GM19023 (cell line): ENCODE measurements around the gene SGCE.
"Not testable (repeated sequence)": the region's sequence is repeated elsewhere in the genome, so short reads cannot be mapped to it uniquely, and the experiment has no call there.

Experiments
- ATAC-seq: cut with Tn5 transposase; IDR thresholded peaks from one replicate; pipeline ENCODE4 v1.9.1; 2021; ENCODE audit warnings: mild to moderate bottlenecking, moderate library complexity; ENCODE audit not compliant: unreplicated experiment

SGCE gene, protein sequence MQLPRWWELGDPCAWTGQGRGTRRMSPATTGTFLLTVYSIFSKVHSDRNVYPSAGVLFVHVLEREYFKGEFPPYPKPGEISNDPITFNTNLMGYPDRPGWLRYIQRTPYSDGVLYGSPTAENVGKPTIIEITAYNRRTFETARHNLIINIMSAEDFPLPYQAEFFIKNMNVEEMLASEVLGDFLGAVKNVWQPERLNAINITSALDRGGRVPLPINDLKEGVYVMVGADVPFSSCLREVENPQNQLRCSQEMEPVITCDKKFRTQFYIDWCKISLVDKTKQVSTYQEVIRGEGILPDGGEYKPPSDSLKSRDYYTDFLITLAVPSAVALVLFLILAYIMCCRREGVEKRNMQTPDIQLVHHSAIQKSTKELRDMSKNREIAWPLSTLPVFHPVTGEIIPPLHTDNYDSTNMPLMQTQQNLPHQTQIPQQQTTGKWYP

DNA sequence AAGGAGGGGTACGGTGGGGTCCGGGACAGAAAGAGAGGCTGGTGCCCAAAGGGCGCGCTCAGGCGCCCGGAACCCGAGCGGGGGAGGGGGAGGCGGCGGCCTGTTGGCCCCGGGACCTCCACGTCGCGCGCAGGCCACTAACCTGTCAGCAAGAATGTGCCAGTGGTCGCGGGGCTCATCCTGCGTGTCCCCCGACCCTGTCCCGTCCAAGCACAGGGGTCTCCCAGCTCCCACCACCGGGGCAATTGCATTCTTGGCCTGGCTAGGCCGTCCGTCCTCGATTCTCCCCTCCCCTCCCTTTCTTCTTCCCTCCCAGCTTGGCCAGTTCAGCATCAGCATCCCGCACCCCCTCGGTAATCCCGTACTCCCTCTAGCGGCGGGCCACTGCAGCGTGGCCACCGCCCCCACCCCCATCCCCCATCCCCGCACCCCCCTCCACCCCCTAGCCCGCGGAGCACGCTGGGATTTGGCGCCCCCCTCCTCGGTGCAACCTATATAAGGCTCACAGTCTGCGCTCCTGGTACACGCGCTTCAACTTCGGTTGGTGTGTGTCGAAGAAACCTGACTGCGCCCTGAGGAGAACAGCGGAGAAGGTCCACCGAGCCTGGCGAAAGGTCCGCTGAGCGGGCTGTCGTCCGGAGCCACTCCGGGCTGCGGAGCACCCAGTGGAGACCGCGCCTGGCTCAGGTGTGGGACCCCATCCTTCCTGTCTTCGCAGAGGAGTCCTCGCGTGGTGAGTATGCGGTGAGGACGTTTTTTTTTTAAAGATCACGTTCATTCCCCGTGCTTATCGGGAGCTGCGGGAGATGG is at the start of gene SGCE:
TSS of gene SGCE (minus strand) at position 286 of the 810 bp plus-strand sequence. CDS start at position 251, 35 bp downstream.
- peak; percentile 9 for ATAC-seq

DNA sequence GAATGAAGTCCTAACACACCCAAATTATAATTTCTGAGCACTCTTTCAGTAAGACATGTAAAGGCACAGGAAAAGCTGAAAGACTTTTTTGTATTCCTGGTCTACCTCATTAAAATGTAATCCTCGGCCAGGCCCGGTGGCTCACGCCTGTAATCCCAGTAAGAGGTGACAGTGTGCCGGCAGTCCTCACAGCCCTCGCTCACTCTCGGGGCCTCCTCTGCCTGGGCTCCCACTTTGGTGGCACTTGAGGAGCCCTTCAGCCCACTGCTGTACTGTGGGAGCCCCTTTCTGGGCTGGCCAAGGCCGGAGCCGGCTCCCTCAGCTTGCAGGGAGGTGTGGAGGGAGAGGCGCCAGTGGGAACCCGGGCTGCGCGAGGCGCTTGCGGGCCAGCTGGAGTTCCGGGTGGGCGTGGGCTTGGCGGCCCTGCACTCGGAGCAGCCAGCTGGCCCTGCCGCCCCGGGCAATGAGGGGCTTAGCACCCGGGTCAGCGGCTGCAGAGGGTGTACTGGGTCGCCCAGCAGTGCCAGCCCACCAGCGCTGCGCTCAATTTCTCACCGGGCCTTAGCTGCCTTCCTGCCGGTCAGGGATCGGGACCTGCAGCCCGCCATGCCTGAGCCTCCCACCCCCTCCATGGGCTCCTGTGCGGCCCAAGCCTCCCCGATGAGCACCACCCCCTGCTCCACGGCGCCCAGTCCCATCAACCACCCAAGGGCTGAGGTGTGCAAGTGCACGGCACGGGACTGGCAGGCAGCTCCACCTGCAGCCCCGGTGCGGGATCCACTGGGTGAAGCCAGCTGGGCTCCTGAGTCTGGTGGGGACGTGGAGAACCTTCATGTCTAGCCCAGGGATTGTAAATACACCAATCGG is 49.5 kb upstream of the SGCE start:
- not testable (repeated sequence) for ATAC-seq

DNA sequence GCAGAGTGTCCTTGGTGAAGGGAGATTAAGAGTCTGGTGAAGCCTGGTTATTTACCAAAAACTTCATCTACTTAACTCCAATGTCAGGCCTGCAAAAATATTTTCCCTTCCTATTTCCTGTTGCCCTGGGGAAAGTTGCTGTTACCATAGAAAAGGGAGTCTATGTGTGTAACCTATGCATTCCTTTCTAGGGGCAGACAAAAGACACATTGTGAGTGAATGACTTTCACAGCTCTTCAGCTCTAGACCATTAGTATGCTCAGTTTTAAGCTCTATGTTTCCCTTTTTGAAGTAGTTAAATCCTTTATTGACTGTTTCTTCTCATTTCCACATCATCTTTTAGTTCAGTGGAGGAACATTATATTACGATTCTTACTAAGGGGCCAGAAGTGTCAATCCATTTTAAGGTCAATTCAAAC is 45.6 kb upstream of the SGCE start:
- ATAC-seq = no peak

DNA sequence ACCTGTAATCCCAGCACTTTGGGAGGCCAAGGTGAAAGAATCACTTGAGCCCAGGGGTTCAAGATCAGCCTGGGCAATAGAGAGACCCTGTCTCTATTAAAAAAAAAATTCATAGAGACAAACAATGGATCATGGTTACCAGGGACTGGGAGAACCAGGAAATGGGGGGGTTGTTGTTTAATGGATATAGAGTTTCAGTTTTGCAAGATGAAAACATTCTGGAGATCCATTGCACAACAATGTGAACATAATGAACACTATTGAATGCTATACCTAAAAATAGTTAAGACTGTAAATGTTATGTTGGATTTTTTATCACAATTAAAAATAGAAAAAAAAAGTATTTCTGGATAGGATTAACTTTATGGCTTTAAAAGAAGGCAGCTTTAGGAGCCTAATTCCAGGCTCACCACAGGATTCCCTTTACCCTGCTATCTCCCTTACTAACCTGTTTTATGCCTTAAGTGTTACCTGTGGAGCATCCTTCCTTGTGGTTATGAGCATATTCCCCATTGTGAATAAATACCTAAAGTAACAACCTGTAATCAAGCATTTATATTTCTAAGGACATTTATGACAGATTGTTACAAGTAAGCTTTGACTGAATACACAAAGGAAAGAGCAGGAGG is 45.1 kb upstream of the SGCE start:
- ATAC-seq = no peak

DNA sequence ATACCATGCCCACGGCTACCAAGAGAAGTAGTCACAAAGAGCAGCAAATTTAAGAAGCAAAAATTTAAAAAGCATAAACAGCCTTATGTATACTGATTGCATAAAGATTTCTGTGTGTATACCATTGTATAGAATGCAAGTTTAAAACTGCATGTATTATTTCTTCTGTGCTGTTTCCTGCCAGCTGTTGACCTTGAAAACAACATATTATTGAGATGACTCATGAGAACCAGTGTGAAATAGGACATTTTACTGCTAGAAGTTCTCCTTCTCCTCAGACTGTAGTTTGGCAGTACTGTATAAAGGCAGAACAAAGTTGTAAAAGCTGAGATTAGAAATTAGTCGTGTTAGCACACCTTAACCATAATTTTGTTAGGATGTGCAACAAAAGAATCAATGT is 42.3 kb upstream of the SGCE start:
- no peak for ATAC-seq

DNA sequence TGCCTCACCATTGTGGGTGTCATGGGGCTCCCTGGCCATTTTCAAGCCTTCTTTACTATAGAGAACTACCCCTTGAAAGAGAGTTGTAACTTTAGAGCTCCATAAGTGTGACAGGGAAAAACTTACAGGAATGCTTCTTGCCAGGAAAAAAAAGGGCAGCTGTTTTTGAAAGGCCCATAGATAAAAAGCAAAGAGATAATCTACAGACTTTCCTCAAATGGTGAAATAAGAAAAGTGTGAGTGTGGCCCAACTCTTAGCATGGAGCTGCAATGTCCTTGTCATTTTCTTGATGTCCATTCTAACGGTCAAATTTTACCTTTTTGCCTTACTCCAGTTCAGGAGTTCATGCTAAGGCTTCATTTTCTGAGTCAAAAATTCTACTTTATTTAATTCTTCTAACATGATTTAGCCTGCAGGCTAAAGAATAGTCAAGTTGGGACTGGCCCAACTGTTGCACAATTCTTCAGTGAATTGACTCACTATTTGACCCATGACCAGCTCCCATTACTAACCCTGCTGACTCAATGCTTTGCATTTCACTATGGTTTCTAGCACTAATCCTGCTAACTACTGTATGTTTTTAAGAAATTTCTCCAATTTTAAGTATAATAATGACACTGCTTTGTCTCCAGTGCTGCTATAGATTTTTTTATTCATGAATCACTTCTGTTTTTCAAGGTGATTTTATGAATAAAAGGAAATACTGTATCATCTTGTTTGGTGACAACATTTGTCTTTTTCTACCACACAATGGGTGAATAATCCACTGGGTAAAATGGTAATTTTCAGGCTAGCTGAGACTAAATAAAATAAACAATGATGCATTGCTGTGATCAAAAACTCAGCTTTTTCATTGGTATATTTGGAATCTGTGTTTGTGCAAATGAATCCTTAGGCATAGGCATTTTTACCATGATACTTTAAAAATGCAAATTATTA is 41.4 kb upstream of the SGCE start:
- ATAC-seq = no peak

DNA sequence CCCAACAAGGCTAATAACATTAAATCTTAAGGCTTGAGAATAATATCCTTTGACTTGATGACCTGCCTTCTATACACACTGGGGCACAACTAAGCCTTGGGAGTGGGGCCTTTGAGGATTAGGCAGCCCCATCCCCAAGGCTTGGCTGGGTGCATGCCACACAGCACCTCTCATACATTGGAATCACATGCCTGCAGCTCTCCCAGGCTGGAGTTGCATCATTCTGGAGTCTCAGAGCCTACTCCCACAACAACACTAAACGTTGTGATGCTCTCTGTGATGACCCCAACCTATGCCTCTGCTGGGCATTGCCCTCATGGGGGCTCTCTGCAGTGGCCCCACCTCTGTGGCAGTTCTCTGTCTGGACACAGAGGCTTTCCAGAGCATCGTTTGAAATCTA is 31.9 kb upstream of the SGCE start:
- no peak for ATAC-seq

DNA sequence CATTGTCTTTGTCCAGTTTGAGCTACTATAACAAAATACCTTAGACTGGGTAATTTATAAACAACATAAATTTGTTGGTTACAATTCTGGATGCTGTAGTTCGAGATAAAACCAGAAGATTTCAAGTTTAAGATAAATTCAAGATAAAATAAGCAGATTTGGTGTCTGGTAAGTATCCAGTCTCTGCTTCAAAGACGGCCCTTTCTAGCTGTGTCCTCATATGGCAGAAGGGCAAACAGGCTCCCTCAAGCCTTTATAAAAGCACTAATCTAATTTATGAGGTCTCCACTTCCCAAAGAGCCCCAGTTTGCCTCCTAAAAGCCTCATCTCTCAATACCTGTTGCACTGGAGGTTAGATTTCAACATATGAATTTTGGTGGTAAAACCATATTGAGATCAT is 31.1 kb upstream of the SGCE start:
- ATAC-seq = no peak

DNA sequence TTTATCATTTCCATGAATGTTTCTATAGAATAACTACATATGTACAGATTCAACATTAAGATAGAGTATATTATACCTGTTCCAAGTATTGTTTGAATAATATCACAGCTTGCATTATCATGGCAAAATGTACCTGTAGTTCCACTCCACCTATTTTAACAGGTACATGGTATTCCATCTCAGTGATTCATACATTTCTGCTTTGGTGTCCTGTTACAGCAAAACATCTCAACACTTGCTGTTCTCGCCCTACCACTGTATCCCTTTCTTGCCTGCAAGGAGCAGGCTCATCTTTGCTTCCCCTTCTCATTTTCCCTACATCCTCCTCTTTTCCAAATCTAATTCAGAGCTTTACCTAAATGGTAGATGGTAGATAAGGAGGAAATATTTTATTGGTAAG is 27.1 kb upstream of the SGCE start:
- no peak for ATAC-seq

DNA sequence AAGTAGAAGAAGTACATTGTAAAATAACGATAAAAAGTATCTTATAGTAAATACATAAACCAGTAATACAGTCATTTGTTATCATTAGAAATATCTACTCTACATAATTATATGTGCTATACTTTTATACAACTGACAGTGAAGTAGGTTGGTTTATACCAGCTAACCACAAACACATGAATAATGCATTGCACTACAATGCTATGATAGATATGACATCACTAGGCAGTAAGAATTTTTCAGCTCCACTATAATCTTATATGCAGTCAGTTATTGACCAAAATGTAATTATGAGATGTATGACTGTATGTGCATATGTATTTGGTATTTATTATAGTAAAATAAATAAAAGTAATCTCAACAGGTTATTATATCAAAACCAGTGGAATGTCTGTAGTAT is 23.4 kb upstream of the SGCE start:
- no peak for ATAC-seq

DNA sequence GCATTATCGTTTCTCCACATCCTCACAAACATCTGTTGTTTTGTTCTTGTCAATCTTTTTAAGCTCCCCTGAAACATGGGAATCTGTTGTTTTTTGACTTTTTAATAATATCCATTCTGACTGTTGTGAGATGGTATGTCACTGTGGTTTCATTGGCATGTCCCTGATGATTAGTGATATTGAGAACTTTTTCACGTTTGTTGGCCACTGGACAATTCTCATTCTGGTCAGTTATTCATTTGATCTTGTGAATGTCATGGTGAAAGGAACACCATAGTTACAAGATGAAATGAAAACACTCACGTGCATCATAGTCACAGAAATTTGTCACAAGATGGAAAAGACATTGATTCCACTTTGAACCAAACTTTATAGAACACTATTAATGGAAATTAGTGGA is 20.5 kb upstream of the SGCE start:
- ATAC-seq = no peak

DNA sequence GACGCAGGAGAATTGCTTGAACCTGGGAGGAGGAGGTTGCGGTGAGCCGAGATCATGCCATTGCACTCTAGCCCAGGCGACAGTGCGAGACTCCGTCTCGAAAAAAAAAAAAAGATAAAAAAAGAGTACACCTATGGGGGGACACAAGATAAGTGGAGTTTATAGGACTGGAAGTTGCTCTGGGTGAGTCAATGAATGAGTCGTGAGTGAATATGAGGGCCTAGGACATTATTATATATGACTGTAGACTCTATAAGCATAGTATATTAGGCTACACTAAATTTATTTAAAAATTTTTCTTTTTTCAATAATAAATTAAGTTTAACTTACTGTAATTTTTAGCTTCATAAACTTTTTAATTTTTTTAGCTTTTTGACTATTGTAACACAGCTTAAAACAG is 19.4 kb upstream of the SGCE start:
- ATAC-seq = no peak

DNA sequence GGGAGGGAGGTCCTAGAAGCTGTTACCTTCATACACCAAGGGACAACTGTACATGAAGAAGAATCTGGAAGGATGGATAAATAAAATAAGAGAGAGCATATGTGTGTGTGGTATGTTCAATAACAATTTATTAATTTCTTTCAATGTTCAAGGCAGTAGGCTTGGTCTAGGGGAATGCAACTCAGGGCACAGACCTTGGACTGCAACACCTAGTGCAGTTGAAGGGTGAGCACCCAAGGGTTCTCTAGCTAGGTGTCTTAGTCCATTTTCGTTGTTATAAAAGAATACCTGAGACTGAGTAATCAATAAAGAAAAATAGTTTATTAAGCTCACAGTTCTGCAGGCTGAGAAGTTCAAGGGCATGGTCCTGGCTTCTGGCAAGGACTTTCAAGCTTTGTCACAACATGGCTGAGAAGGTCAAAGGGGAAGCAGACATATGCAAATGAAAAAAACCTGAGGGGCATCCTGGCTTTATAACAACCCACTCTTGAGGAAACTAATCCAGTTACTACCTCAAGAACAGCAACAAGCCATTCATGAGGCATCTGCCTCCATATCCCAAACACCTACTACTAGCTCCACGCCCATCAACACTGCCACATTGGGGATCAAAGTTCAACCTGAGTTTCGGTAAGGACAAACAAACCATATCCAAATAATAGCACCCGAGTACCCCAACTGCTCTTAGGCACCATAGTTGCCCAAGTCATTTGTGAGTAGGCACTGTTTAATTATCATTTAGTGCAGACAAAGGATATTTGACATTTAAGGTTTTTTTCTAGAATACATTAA is 15.7 kb upstream of the SGCE start:
- ATAC-seq = no peak

DNA sequence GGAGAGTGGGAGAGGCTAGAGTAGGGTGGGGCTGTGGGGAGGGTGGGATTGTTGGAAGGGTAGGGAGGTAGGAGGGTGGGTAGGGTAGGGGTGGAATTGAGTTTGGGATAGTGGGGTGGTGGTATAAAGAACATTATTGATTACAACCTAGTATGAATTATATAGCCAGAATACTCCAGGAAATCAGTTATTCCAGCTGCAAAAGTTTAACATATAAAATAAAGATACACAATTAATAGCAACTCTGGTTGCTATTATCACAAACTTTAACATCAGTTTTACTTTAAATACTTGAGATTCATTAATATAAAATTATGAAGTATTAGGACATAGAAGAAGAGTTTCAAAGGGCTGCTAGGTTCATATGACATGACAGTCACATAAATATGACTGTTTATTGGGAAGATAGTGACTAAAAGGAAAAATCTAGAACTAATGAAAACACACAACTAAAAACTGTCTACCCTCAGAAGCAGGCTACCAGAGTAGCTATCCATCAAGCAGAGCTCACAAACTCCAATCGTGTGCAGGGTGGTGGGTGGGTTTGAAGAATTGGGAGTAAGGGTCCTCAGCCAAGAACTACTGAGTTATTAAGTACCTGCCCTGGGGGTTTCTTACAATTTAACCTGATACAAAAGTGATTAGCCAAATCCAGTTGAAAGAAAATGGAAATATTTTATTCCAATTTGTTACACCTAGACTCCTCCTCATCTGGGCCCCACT is 14.0 kb upstream of the SGCE start:
- ATAC-seq = no peak

DNA sequence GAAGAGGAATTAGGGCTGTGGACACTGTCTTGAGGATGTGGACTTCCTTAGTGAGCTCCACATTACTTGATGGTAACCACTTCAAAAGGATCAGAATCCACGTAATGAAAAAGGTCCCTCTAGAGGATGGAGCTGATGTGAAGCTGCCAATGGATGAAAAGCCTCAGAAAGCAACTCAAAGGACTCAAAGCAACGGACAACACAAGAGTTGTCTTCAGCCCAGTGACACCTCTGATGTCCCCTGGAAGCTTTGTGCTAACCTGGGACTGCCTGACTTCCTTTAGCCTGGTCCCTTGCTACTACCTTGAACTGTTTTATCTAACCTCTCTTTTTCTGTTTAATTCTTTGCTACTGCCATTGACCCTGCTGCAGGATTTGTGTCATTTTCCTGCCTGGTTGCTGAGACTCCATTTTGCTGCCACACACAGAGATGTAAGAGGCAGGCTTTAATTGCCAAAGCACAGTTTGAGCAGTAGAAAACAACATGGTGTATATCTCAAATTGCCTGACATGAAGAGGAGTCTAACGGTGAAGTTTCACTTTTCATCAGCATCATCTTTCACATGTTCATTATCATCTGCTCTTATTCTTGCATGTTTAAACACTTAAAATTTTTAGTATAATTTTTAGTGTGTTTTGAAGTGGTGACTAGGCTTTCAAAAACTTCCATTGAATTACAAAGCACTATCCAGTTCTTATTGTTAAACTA is 11.1 kb upstream of the SGCE start:
- ATAC-seq = no peak

DNA sequence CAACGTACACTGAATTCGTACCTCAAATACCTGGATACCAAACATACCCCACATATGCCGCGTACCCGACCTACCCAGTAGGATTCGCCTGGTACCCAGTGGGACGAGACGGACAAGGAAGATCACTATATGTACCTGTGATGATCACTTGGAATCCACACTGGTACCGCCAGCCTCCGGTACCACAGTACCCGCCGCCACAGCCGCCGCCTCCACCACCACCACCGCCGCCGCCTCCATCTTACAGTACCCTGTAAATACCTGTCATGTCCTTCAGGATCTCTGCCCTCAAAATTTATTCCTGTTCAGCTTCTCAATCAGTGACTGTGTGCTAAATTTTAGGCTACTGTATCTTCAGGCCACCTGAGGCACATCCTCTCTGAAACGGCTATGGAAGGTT is 9.5 kb upstream of the SGCE start:
- no peak for ATAC-seq

DNA sequence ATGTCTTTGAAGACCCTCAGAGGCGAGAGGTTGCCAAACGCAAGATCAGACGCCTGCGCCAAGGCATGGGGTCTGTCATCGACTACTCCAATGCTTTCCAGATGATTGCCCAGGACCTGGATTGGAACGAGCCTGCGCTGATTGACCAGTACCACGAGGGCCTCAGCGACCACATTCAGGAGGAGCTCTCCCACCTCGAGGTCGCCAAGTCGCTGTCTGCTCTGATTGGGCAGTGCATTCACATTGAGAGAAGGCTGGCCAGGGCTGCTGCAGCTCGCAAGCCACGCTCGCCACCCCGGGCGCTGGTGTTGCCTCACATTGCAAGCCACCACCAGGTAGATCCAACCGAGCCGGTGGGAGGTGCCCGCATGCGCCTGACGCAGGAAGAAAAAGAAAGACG is 8.1 kb upstream of the SGCE start:
- ATAC-seq = no peak

DNA sequence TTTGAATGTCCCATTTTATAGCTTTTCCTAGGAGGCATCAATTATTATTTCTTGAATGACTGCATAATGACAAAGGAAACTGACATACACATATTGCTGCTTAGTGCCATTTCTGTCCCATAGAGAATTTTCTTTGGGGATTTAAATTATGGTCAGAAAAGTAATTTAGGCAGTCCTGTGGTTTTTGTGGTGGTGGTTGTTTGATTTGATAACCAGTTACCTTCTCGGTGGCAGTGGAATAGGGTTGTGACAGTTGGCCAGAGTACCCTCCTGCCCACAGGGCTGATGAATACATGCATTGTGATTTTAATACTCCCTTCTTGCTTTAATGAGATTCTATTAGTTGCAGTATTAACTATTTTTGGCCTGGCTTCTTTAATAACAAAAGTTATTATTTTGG is 6.6 kb upstream of the SGCE start:
- ATAC-seq = no peak
